GM12878 (cell line): ENCODE data around the gene TMA16. TPM values are rescaled to one million over a fixed set of nuclear protein-coding genes. Genes with fewer than 3 reads are reported as not detected.
A peak's percentile ranks its signal among the peaks of the same experiment; 100 is the strongest.

Source experiments
- ATAC-seq: fragments of 200-7000 bp; cut with Tn5 transposase; 3 replicates; pipeline ENCODE4 v1.9.1; 2020; ENCODE audit warnings: mild to moderate bottlenecking, moderate library complexity
- BruUV-seq: library from RNA; stranded (reverse); fragments of 400-500 nt; replicated peaks from 2 replicates; lab custom pipeline; 2021; lab: Mats Ljungman, UMichigan
- CTCF ChIA-PET: fragments of 300-600 bp; sonication (Branson Sonifier 250); formaldehyde crosslinking; extraction: SDS; loops from one replicate; lab custom pipeline; 2021; ENCODE audit warnings: inconsistent platforms; lab: Yijun Ruan, JAX
- POLR2A ChIA-PET: fragments of 350-600 bp; formaldehyde crosslinking; extraction: SDS; loops from one replicate; lab custom pipeline; 2021; ENCODE audit warnings: inconsistent platforms; lab: Charles Lee
- RAD21 ChIA-PET: fragments of 300-600 bp; sonication (Branson Sonifier 250); formaldehyde crosslinking; loops from one replicate; lab custom pipeline; 2023; ENCODE audit warnings: antibody characterized with exemption; ENCODE audit not compliant: unreplicated experiment; lab: Charles Lee
- SMC1A ChIA-PET: fragments of 300-600 bp; sonication (Branson Sonifier 250); formaldehyde crosslinking; loops from one replicate; lab custom pipeline; 2023; ENCODE audit not compliant: unreplicated experiment, uncharacterized antibody; lab: Charles Lee
- DNase-seq: peaks from one replicate; pipeline ENCODE4 v3.0.0-alpha.2; 2011; ENCODE audit warnings: low read depth, low spot score
- FAIRE-seq: peaks from 3 replicates; lab custom pipeline; 2011; peaks lifted over from hg19 to GRCh38; lab: Jason Lieb, UNC
- H2AFZ ChIP-seq: 2 replicates; pipeline ENCODE4 v1.6.0; 2011; ENCODE audit warnings: low read depth, low read length, control low read depth; ENCODE audit not compliant: control insufficient read depth
- H3K27ac ChIP-seq: 2 replicates; pipeline ENCODE4 v1.5.1; 2011; ENCODE audit warnings: control low read depth; ENCODE audit not compliant: control insufficient read depth, insufficient read depth
- H3K27me3 ChIP-seq, 2 experiments: replicated peaks in 1 of 2; 2 replicates each; pipeline versions ENCODE4 v1.6.0 to v1.6.1; 2011; ENCODE audit warnings: low read length in 1 of 2; ENCODE audit not compliant: control insufficient read depth in 2 of 2, insufficient read depth in 2 of 2
- H3K36me3 ChIP-seq, 2 experiments: 2 replicates each; pipeline ENCODE4 v1.5.1; 2011; ENCODE audit warnings: low read length in 1 of 2; ENCODE audit not compliant: control insufficient read depth in 2 of 2, insufficient read depth in 2 of 2
- H3K4me1 ChIP-seq: 2 replicates; pipeline ENCODE4 v1.6.1; 2011; ENCODE audit warnings: mild to moderate bottlenecking, low read length, moderate library complexity, mixed read lengths; ENCODE audit not compliant: control insufficient read depth, insufficient read depth
- H3K4me2 ChIP-seq: 2 replicates; pipeline ENCODE4 v1.6.0; 2011; ENCODE audit warnings: control low read depth; ENCODE audit not compliant: control insufficient read depth, insufficient read depth
- H3K4me3 ChIP-seq: fragments of 200-600 bp; sonication (generic); 2 replicates; pipeline ENCODE4 v1.5.1; 2016
- H3K79me2 ChIP-seq: 2 replicates; pipeline ENCODE4 v1.6.0; 2011; ENCODE audit warnings: low read length; ENCODE audit not compliant: control insufficient read depth, insufficient read depth
- H3K9ac ChIP-seq: 2 replicates; pipeline ENCODE4 v1.8.0; 2011; ENCODE audit warnings: low read length, control low read depth, mixed read lengths; ENCODE audit not compliant: control insufficient read depth, insufficient read depth
- H3K9me3 ChIP-seq: replicated peaks from 3 replicates; pipeline ENCODE4 v1.5.1; 2011; ENCODE audit warnings: mild to moderate bottlenecking, low read length; ENCODE audit not compliant: control insufficient read depth, insufficient read depth
- H4K20me1 ChIP-seq: 2 replicates; pipeline ENCODE4 v1.6.0; 2011; ENCODE audit not compliant: control insufficient read depth, insufficient read depth
- EGR1 ChIP-seq, 2 experiments: IDR thresholded peaks; 1 replicate in 1 of 2; 2 replicates in 1 of 2; pipeline ENCODE4 v1.6.1; 2011 to 2012; ENCODE audit warnings: low read depth in 2 of 2, low read length in 2 of 2, borderline replicate concordance in 1 of 2, mild to moderate bottlenecking in 1 of 2, moderate library complexity in 1 of 2
- MXI1 ChIP-seq: fragments of 150-350 bp; IDR thresholded peaks from 2 replicates; pipeline ENCODE4 v1.6.1; 2011; ENCODE audit warnings: low read depth, mild to moderate bottlenecking, inconsistent platforms, low read length, improper control_type of control experiment
- NBN ChIP-seq: fragments of 450-650 bp; IDR thresholded peaks from 2 replicates; pipeline ENCODE4 v1.6.1; 2016
- NFIC ChIP-seq: IDR thresholded peaks from 2 replicates; pipeline ENCODE4 v1.6.1; 2012; ENCODE audit warnings: low read depth, mild to moderate bottlenecking, inconsistent platforms, low read length, moderate library complexity
- NFYB ChIP-seq: IDR thresholded peaks from 2 replicates; pipeline ENCODE4 v1.6.1; 2011; ENCODE audit warnings: low read depth, mild to moderate bottlenecking, low read length, improper control_type of control experiment, moderate library complexity; ENCODE audit not compliant: insufficient read depth
- NKRF ChIP-seq: fragments of 450-650 bp; conservative IDR thresholded peaks from 2 replicates; pipeline ENCODE4 v1.6.1; 2017; ENCODE audit warnings: mild to moderate bottlenecking, moderate library complexity
- POLR2A ChIP-seq: IDR thresholded peaks from 2 replicates; pipeline ENCODE4 v1.6.1; 2011; ENCODE audit warnings: low read depth, mild to moderate bottlenecking, low read length
- POLR2AphosphoS5 ChIP-seq: IDR thresholded peaks from 2 replicates; pipeline ENCODE4 v1.6.1; 2011; ENCODE audit warnings: mild to moderate bottlenecking, low read length, inconsistent platforms
- RBBP5 ChIP-seq: fragments of 200-600 bp; sonication (generic); conservative IDR thresholded peaks from 2 replicates; pipeline ENCODE4 v1.6.1; 2016
- TARDBP ChIP-seq: IDR thresholded peaks from 2 replicates; pipeline ENCODE4 v1.6.1; 2016; ENCODE audit warnings: borderline replicate concordance
- USF2 ChIP-seq: IDR thresholded peaks from 2 replicates; pipeline ENCODE4 v1.6.1; 2011; ENCODE audit warnings: low read depth, low read length, improper control_type of control experiment, borderline replicate concordance
- ZNF217 ChIP-seq: fragments of 450-650 bp; IDR thresholded peaks from 2 replicates; pipeline ENCODE4 v1.6.1; 2017; ENCODE audit warnings: antibody characterized with exemption, mild to moderate bottlenecking
- WGBS: methylation state at CpG from one replicate; pipeline ENCODE4 v1.1.6; 2016; ENCODE audit warnings: low lambda C conversion rate; ENCODE audit not compliant: insufficient replicate concordance, insufficient coverage; ENCODE audit errors: missing lambda C conversion rate; 5-methylcytosine and 5-hydroxymethylcytosine counted together
- in situ Hi-C: fragments of 300-500 bp; cut with MboI; formaldehyde crosslinking; loops from 9 replicates; pipeline ENCODE4 v1.14.3; 2018; ENCODE audit warnings: mixed read lengths
- intact Hi-C: fragments of 100-400 bp; cut with micrococcal nuclease; formaldehyde crosslinking; loops from one replicate; pipeline ENCODE4 v1.14.2; 2022; ENCODE audit not compliant: unreplicated experiment
- polyA plus RNA-seq, 11 experiments: library from polyadenylated mRNA; depleted of rRNA in 4 of 11; unstranded in 6 of 11; stranded (reverse) in 5 of 11; fragments of >200 nt; fragmentation: Nextera tagmentation in 4 of 11; fragmentation: Illumina TruSeq in 1 of 11; extraction: Ambion mirVana in 4 of 11; extraction: Trizol in 1 of 11; gene quantifications; 1 replicate in 1 of 11; 2 replicates in 10 of 11; pipeline versions ENCODE4 v1.2.1 to v1.2.3, GENCODE V29; 2011 to 2016; ENCODE audit warnings: inconsistent platforms in 2 of 11, missing spikeins in 2 of 11, low read depth in 1 of 11
- total RNA-seq, 4 experiments: library from RNA; depleted of rRNA in 3 of 4; stranded (reverse); fragments of >200 nt in 3 of 4; fragmentation: Illumina TruSeq in 1 of 4; extraction: Trizol in 1 of 4; gene quantifications; 2 replicates each; pipeline versions ENCODE4 v1.2.1 to v1.2.3, GENCODE V29; 2013 to 2021

The TMA16 gene
- total and polyA plus RNA-seq, 10 of the 15 experiments (the other 5 are each of a cell fraction or from before 2014, with no cell fraction given) = 37.9 to 91.0 (median 55.8) TPM

GRCh38 chr4:163492951-163493504 is 1.5 kb upstream of the TMA16 start:
- in situ Hi-C loops (loop anchor here (10.0 kb wide), 1 partner anchor 328 kb away; the partner anchor contains the start of gene NAF1), intact Hi-C loops (loop anchor here (5.0 to 10.0 kb wide), 4 partner anchors 99 to 1402 kb away; no protein-coding TSS in a partner anchor)
- Histone ChIP-seq H3K36me3 (0 out of 4 replicates have a peak, but pooled peaks cover 0 to 5% of the 10 kb centered on the region in 2 experiments), H3K4me2 (peak overlapping the region; percentile 9), H3K4me3 (peak overlapping the region; percentile 85; the same call in 1 of the 2 replicates), H3K27me3 (no peaks in the 10 kb centered on the region), H4K20me1 (no peaks in the 10 kb centered on the region), H2AFZ (no peak overlapping the region), H3K27ac (peak overlapping the region; percentile 97; the same call in 1 of the 2 replicates), H3K9me3 (no peaks in the 10 kb centered on the region), H3K79me2 (peaks cover 39% of the 10 kb centered on the region), H3K9ac (peak overlapping the region; percentile 30; the same call in 1 of the 2 replicates), H3K4me1 (peaks cover 5% of the 10 kb centered on the region; the same call in 1 of the 2 replicates)
- SMC1A ChIA-PET = interaction anchor here (0.9 to 3.4 kb wide), 8 partner anchors 8 to 252 kb away, joined by 3 to 33 read pairs (median 6); no protein-coding TSS in a partner anchor
- CTCF ChIA-PET = interaction anchor here (0.6 to 3.2 kb wide), 10 partner anchors 8 to 903 kb away, joined by 3 to 41 read pairs (median 5); no protein-coding TSS in a partner anchor
- DNase-seq = no peak
- no peak for FAIRE-seq
- ATAC-seq = no peak
- BruUV-seq = no TSS peak
- RAD21 ChIA-PET = interaction anchor here (0.7 to 2.5 kb wide), 4 partner anchors 9 to 171 kb away, joined by 3 to 19 read pairs (median 4); no protein-coding TSS in a partner anchor
- POLR2A ChIA-PET = interaction anchor here (1.0 to 1.6 kb wide), 3 partner anchors 9 to 1446 kb away, joined by 3 to 5 read pairs (median 3); no protein-coding TSS in a partner anchor
- TF ChIP-seq TARDBP = no peak
- TF ChIP-seq POLR2A = no peak
- TF ChIP-seq EGR1 (IDR thresholded peaks at IDR 0.05; ENCODE audit: borderline replicate concordance in 1 of 2, low read depth in 2 of 2, low read length in 2 of 2) = no peak
- peak; percentile 24; the same call in 1 of the 2 replicates for TF ChIP-seq POLR2AphosphoS5
- TF ChIP-seq ZNF217 = no peak
- TF ChIP-seq NFIC = no peak
- TF ChIP-seq NBN = no peak
- TF ChIP-seq NFYB = peak; percentile 10; the same call in 1 of the 2 replicates
- TF ChIP-seq USF2 = no peak
- TF ChIP-seq MXI1 = 0 out of 2 replicates have a peak, but pooled peaks have one; percentile 22
- no peak for TF ChIP-seq NKRF
- TF ChIP-seq RBBP5 = no peak
- 92% methylated on average over 6 of the region's 6 CpGs for WGBS
